ENCODE data around the gene GAPVD1.
"Not testable (repeated sequence)": the region's sequence is repeated elsewhere in the genome, so short reads cannot be mapped to it uniquely, and the experiment has no call there.

Gene GAPVD1

GRCh38 chr9:125246261-125246667, 15.4 kb upstream of the GAPVD1 start:
- no peak for TF ChIP-seq SPI1 (IDR thresholded peaks at IDR 0.05; ENCODE audit: low read depth, low read length)
- TF ChIP-seq POU2F2 (IDR thresholded peaks at IDR 0.05; ENCODE audit: low read depth, low read length): no peak
- no peak for TF ChIP-seq POLR2AphosphoS5 (IDR thresholded peaks at IDR 0.05; ENCODE audit: low read depth, low read length)
- no peak for TF ChIP-seq PAX5 (IDR thresholded peaks at IDR 0.05; ENCODE audit: insufficient read depth, low read length, severe bottlenecking)
- no peak for TF ChIP-seq POLR2A (IDR thresholded peaks at IDR 0.05; ENCODE audit: low read depth, low read length)
- no peak for TF ChIP-seq TAF1 (IDR thresholded peaks at IDR 0.05; ENCODE audit: low read depth, low read length)
- DNase-seq (ENCODE audit: insufficient read length, low spot score): no peak
- no peak for FAIRE-seq

- FAIRE-seq: no peak
- TF ChIP-seq TAF1 (IDR thresholded peaks at IDR 0.05; ENCODE audit: low read depth, low read length) (no peak), POLR2A (IDR thresholded peaks at IDR 0.05; ENCODE audit: low read depth, low read length) (no peak), POU2F2 (IDR thresholded peaks at IDR 0.05; ENCODE audit: low read depth, low read length) (no peak), SPI1 (IDR thresholded peaks at IDR 0.05; ENCODE audit: low read depth, low read length) (no peak), POLR2AphosphoS5 (IDR thresholded peaks at IDR 0.05; ENCODE audit: low read depth, low read length) (no peak)
Measured at GRCh38 chr9:125254231-125254630, 7.4 kb upstream of the GAPVD1 start.

GRCh38 chr9:125255781-125256391, 5.7 kb upstream of the GAPVD1 start:
- no peak for DNase-seq (ENCODE audit: insufficient read length, low spot score)
- FAIRE-seq: no peak
- TF ChIP-seq POLR2AphosphoS5 (IDR thresholded peaks at IDR 0.05; ENCODE audit: low read depth, low read length) (no peak), POLR2A (IDR thresholded peaks at IDR 0.05; ENCODE audit: low read depth, low read length) (no peak), SPI1 (IDR thresholded peaks at IDR 0.05; ENCODE audit: low read depth, low read length) (no peak), POU2F2 (IDR thresholded peaks at IDR 0.05; ENCODE audit: low read depth, low read length) (no peak), PAX5 (IDR thresholded peaks at IDR 0.05; ENCODE audit: insufficient read depth, low read length, severe bottlenecking) (no peak), TAF1 (IDR thresholded peaks at IDR 0.05; ENCODE audit: low read depth, low read length) (no peak)

More at GRCh38 chr9:125254231-125254630, 7.4 kb upstream of the GAPVD1 start:
- no peak for DNase-seq (ENCODE audit: insufficient read length, low spot score)

- TF ChIP-seq POU2F2 (IDR thresholded peaks at IDR 0.05; ENCODE audit: low read depth, low read length) (no peak), POLR2AphosphoS5 (IDR thresholded peaks at IDR 0.05; ENCODE audit: low read depth, low read length) (no peak), PAX5 (IDR thresholded peaks at IDR 0.05; ENCODE audit: insufficient read depth, low read length, severe bottlenecking) (no peak), SPI1 (IDR thresholded peaks at IDR 0.05; ENCODE audit: low read depth, low read length) (no peak), TAF1 (IDR thresholded peaks at IDR 0.05; ENCODE audit: low read depth, low read length) (no peak), POLR2A (IDR thresholded peaks at IDR 0.05; ENCODE audit: low read depth, low read length) (no peak)
- DNase-seq (ENCODE audit: insufficient read length, low spot score) (no peak), FAIRE-seq (no peak)
Measured at GRCh38 chr9:125258160-125258785, 3.4 kb upstream of the GAPVD1 start.

- DNase-seq (ENCODE audit: insufficient read length, low spot score) (no peak), FAIRE-seq (no peak)
- TF ChIP-seq POLR2A (IDR thresholded peaks at IDR 0.05; ENCODE audit: low read depth, low read length): no peak
- TF ChIP-seq SPI1 (IDR thresholded peaks at IDR 0.05; ENCODE audit: low read depth, low read length): 0 out of 2 replicates have a peak, but pooled peaks have one; percentile 11
- no peak for TF ChIP-seq TAF1 (IDR thresholded peaks at IDR 0.05; ENCODE audit: low read depth, low read length)
- no peak for TF ChIP-seq PAX5 (IDR thresholded peaks at IDR 0.05; ENCODE audit: insufficient read depth, low read length, severe bottlenecking)
- no peak for TF ChIP-seq POU2F2 (IDR thresholded peaks at IDR 0.05; ENCODE audit: low read depth, low read length)
Measured at GRCh38 chr9:125258832-125259534, 2.6 kb upstream of the GAPVD1 start.

- no peak for FAIRE-seq
- no peak for TF ChIP-seq PAX5 (IDR thresholded peaks at IDR 0.05; ENCODE audit: insufficient read depth, low read length, severe bottlenecking)
- TF ChIP-seq SPI1 (IDR thresholded peaks at IDR 0.05; ENCODE audit: low read depth, low read length): no peak
- TF ChIP-seq TAF1 (IDR thresholded peaks at IDR 0.05; ENCODE audit: low read depth, low read length): no peak
- TF ChIP-seq POU2F2 (IDR thresholded peaks at IDR 0.05; ENCODE audit: low read depth, low read length): no peak
- no peak for TF ChIP-seq POLR2AphosphoS5 (IDR thresholded peaks at IDR 0.05; ENCODE audit: low read depth, low read length)
- no peak for TF ChIP-seq POLR2A (IDR thresholded peaks at IDR 0.05; ENCODE audit: low read depth, low read length)
- DNase-seq (ENCODE audit: insufficient read length, low spot score): no peak
Measured at GRCh38 chr9:125260561-125260960, 1.1 kb upstream of the GAPVD1 start.

- TF ChIP-seq TAF1 (IDR thresholded peaks at IDR 0.05; ENCODE audit: low read depth, low read length): no peak
- DNase-seq (ENCODE audit: insufficient read length, low spot score) (no peak), FAIRE-seq (no peak)
Measured at GRCh38 chr9:125262294-125262991, 817 bp downstream of the GAPVD1 start.

- not testable (repeated sequence) for DNase-seq (ENCODE audit: insufficient read length, low spot score); FAIRE-seq
Measured at GRCh38 chr9:125264068-125264467, 2.4 kb downstream of the GAPVD1 start.

GRCh38 chr9:125268394-125269013, 6.9 kb downstream of the GAPVD1 start:
- TF ChIP-seq POLR2AphosphoS5 (IDR thresholded peaks at IDR 0.05; ENCODE audit: low read depth, low read length) (no peak), POLR2A (IDR thresholded peaks at IDR 0.05; ENCODE audit: low read depth, low read length) (no peak), PAX5 (IDR thresholded peaks at IDR 0.05; ENCODE audit: insufficient read depth, low read length, severe bottlenecking) (no peak), SPI1 (IDR thresholded peaks at IDR 0.05; ENCODE audit: low read depth, low read length) (no peak), POU2F2 (IDR thresholded peaks at IDR 0.05; ENCODE audit: low read depth, low read length) (no peak), TAF1 (IDR thresholded peaks at IDR 0.05; ENCODE audit: low read depth, low read length) (no peak)
- FAIRE-seq (no peak), DNase-seq (ENCODE audit: insufficient read length, low spot score) (no peak)

Data from GM12891 (cell line).